ENCODE results near the gene RPN2.

The RPN2 gene

DNA sequence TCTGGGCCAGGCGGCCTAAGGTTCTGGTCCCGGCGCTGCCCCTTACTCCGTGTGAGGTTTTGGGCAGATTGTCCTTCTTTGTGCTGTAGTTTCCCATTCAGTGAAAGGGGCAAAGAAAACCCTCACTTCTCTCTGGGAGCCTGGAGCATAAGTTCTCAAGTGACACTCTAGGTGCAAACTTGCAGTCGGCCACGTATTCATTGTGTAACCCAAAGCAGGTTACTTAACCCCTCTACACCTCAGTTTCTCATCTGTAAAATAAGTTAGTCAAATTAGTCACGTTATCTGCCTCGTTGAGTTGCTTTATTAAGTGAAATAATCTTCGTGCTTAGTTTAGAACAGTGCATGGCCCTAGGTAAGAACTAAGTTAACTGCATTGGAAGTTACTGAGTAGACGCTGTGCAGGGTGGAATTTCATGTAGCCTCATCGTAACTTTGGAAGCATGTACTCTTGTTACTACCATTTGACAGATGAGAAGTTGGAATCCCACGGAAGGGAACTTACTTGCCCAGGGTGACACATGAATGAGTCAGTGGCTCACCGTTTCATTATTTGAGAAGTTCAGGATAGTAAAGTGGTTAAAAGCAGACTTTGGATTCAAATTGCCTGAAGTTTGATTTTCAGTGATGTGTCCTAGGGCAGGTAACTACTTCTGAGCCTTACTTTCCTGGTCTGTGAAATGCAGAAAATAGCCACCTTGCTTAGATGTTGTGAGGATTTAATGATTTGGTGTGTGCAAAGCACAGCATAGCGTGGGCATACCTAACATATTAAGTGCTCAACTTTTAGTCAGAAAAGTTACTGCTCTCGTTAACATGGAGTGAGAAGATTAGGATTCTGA, 774 bp downstream of the RPN2 start:
- DNase-seq (ENCODE audit: low read depth in 2 of 2, low spot score in 1 of 2): no peak

DNA sequence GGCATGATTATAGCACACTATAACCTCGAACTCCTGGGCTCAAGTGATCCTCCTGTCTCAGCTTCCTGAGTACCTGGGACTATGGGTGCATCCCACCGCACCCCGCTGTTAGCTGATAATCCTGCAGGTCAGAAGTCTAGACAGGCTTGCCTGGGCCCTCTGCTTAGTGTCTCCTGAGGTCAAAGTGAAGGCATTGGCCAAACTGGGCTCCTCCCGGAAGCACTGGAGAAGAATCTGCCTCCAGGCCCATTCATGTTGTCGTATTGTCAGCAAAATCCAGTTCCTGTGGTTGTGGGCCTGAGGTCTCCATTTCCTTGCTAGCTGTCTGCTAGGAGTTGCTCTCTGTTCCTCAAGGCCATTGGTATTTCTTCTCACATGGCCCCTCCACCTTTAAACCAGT, 6.6 kb downstream of the RPN2 start:
- no peak for DNase-seq (ENCODE audit: low read depth in 2 of 2, low spot score in 1 of 2)

DNA sequence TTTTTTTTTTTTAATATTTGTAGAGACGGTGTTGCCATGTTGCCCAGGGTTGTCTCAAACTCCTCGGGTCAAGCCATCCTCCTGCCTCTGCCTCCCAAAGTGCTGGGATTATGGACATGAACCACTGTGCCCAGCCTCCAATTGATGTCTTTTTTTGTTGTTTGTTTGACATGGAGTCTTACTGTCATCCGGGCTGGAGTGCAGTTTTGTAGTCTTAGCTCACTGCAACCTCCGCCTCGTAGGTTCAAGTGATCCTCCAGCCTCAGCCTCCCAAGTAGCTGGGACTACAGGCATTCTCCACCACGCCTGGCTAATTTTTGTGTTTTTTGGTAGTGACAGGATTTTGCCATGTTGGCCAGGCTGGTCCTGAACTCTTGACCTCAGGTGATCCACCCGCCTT, 9.7 kb downstream of the RPN2 start:
- no peak for DNase-seq (ENCODE audit: low read depth in 2 of 2, low spot score in 1 of 2)

DNA sequence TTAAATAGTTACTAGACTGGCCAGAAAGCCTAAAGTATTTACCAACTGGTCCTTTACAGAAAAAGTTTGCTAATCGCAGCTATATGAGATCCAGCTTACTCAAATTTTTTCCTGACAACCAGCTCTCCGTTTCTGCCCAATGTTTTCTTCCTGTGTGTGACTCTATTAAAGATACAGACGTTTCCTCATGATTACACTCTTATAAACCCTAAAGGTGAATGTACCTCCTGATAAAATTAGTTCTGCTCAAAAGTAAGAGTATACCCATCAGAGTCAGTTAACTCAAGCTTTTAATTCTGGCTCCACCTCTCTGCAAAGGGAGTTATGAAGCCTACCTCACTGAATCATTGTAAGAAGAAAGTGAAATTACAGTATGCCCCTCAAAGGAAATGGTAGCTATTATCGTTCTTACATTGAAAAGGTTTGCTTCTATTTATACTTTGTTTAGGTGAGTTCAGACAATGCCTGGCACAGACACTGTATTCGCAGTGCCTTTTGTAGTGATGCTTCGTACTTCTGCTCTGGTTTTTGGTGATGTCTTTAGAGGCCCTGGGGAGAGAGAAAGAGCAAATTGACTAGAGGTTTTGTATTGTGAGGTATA, 10.4 kb downstream of the RPN2 start:
- no peak for DNase-seq (ENCODE audit: low read depth in 2 of 2, low spot score in 1 of 2)

DNA sequence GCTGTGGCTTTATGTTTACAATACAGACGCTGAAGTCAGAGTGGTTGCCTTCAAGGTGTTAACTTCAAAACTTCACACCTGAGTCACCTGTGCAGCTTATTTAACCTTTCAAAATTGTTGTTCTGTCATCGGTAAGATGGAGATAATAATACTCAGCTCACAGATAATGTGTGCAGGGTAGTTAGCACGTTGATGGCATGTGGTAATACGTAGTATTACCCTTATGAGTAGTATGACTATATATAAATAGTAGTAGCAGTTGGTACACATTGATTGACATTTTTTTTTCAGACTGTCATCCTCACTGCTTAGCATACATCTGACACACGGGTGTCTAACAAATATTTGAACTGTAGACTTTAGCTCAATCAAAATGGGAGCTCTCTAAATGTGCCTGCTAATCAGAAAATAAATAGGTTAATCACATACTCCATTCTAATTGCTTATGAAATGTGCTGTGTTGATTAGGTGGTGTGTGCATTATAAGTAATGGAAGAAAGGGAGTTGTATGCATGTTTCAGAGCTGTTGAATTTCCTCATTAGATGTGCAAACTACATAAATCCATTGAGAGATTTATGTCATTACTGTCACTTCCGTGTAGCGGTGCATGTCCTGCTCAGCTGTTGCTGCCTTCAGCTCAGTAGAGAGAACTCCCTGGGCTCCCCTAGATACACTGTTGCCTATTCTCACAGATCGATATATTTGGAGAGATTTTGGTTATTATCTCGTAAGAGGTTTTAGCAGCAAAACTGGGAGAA, 11.4 kb downstream of the RPN2 start:
- DNase-seq (ENCODE audit: low read depth in 2 of 2, low spot score in 1 of 2): no peak

DNA sequence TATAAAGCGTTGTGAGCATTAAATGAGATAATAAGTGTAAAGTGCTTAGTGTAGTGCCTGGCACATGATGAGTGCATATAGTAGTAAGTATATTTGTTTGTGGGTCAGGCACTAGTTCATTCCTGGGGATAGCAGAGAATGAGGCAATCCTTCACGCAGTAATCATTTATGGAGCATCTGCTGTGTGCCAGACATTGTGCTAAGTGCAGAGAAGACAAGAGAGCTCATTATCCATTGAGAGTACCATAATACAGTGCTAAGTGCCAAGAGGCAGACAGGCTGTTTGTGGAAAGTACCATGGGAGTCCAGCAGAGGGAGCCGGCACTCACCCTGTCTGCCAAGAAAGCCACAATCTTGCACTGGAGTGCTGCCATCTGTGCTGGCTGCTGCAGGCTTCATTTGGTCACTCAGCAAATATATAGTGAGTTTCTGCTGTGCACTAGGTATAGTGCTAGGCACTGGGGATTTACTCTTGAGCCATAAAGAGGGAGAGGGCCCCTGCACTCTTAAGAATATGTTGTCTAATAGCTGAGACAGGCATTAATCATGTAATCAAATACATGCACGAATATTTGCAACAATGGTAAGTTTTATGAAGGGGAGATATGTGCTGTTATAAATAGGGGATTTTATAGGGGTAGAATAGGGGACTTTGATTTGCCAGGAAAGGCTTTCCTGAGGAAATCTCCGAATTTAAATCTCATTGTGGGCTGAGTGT, 13.2 kb downstream of the RPN2 start:
- DNase-seq (ENCODE audit: low read depth in 2 of 2, low spot score in 1 of 2): peak; percentile 36 to 47

DNA sequence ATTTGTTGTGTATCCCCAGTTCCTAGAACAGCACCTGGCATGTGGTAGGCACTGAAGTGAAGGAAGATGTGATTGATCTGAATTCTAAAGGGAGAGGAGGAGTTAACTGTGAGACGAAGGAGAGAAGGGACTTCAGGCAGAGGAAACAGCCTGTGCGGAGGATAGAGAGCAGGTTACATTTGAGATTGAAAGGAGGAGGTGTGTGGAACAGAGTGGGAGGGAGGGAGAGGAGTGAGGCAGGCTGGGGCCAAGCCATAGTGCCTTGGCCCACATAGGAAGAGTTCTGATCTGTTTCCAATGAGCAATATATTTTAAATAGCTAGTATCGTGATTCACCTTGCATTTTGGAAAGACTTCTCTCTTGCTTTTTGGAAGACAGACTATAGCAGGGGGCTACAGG, 14.1 kb downstream of the RPN2 start:
- DNase-seq (ENCODE audit: low read depth in 2 of 2, low spot score in 1 of 2): no peak

DNA sequence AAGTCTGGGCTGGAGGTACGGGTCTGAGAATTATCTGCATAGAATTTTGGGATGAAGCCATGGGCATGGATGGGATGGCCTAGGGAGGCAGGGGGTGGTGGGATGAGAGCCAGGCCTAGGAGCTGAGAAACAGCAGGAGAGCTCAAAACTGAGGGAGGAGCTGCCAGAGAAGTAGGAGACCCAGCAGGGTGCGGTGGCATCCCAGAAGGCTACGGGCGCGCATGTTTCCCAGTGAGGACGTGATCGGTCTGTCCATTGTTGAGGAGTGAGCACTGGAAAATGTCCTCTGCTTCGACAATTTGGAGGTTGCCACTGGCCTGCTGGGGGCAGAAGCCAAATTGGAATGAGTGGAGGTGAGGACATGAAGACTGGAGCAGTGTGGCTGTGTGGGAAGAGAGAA, 14.7 kb downstream of the RPN2 start:
- DNase-seq (ENCODE audit: low read depth in 2 of 2, low spot score in 1 of 2): no peak

DNA sequence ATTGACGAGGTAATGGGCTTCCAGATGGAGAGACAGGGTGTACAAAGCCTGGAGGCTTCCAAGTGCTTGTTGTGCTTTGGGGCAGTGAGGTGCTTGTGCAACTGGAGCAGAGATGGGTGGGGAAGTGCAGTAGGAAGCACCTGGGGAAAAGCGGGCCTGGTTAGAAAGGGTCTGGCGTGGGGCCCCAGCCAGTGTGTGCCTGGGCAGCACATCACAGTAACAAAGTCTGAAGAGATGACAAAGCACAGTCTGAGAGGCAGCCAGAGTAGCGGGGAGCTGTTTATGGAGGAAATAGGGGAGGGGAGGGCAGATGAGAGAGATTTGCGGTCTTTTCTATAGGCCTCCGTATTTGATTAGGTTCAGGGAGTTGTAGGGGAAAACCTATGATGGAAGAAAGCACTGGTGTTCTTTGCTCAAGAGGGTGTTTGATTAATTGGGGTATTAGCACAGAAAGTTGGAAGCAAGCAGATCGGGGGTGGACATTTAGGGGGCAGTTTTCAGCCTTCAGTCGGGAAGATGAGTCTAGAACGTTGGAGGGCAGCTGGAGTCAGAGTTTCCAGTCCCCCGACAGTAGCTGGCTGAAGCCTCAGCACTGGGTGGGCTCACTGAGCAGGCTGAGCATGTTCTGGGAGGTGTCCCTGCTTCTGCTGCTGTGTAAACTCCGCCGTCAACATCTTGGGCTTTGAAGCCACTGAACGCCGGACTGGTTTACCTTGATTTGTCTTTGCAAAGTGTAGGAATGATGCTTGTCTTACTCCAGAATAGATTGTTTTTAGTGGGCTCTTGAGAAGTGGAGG, 15.7 kb downstream of the RPN2 start:
- DNase-seq (ENCODE audit: low read depth in 2 of 2, low spot score in 1 of 2): no peak

DNA sequence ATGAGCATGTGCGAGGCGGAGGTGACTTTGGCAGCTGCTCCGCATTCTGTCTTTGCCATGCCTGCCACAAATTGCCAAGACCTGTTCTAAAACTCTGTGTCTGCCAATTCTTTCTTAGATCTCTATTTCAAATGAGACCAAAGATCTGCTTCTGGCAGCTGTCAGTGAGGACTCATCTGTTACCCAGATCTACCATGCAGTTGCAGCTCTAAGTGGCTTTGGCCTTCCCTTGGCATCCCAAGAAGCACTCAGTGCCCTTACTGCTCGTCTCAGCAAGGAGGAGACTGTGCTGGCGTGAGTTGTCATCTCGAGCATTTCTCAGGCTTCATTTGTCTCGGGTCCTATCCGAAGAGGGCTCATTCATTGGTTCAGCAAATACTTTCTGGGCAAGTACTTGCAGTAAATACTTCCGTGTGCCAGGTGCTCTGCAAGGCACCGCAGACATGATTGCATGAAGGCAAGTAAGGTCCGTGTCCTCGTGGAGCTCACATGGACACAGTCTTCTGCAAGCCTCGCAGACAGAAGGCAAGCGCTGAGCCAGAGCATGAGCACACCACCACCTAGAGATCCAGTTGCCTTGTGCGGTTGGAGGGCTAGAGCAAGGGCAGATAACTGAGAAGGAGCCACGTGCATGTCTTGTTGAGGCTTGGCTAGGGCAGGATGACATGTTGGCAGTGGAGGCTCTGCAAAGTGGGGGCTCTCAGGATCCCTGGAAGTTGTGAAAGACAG, 20.0 kb downstream of the RPN2 start:
- DNase-seq (ENCODE audit: low read depth in 2 of 2, low spot score in 1 of 2): no peak

DNA sequence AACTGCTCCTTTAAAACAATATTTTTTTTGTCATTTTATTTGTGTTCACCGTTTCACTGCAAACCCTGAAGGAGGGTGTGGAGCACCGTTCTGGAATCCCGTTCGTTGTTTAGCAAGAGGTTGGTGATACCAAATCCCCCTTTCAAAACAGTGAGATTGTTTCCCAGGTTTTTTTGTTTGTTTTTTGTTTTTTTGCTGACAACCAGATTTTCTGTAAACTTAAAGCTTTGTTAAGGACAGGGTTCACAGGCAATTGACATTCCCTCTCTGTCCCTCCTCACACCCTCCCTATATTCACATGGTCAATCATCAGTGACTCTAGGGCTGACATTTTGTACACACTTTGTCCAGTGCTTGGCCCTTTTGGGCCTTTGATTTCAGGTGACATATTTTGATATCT, 21.2 kb downstream of the RPN2 start:
- no peak for DNase-seq (ENCODE audit: low read depth in 2 of 2, low spot score in 1 of 2)

DNA sequence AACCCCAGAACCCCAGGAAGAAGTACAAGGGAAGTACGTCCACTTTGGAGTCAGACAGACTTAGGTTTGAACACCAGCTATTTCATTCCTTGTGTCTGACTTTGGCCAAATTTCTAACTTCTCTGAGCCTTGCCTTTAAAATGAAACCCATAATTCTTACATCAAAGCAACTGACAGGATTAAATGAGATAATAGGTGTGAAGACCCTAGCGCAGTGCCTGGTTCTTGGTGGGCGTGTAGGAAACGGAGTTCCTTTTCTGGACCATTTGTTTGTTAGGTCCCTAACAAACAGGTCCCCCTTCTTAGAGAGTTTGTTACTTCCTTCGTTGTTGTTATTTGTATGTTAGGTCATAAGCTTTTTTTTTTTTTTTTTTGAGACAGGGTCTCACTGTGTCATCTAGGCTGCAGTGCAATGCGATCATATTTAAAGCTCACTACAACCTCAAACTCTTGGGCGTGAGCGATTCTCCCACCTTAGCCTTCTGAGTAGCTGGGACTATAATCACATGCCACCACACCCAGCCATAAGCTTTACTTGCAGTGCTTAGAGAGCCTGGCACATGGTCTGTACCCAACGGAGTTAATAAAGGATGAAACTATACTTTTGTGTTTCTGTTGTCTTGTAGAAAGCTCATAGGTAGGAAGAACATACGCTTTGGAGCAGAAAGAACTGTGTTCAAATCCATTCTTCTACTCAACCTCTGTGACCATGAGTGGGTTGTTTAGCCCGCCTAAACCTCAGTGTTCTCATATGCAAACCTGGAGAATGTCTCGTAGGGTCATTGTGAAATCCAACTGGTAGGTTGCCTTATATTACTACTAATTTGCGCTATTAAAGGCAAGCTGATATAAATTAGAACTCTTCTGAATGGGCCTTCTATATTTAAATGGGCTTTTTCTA, 22.0 kb downstream of the RPN2 start:
- DNase-seq (ENCODE audit: low read depth in 2 of 2, low spot score in 1 of 2): no peak

DNA sequence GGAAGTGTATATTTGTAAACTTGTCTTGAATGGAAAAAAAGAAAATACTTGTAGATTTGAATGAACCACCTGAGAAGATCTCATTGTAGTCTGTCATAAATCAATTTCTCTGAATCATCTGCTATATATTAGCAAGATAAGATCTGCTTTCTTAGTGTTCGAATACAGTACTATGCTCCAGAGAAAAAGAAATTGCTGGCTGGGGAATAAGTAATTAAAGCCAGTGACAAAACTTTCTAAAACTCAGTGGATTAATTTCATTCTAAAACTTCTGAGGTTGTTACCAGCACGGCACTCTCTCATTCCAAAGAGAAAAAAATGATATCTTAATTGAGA, 22.7 kb downstream of the RPN2 start:
- DNase-seq (ENCODE audit: low read depth in 2 of 2, low spot score in 1 of 2): no peak

DNA sequence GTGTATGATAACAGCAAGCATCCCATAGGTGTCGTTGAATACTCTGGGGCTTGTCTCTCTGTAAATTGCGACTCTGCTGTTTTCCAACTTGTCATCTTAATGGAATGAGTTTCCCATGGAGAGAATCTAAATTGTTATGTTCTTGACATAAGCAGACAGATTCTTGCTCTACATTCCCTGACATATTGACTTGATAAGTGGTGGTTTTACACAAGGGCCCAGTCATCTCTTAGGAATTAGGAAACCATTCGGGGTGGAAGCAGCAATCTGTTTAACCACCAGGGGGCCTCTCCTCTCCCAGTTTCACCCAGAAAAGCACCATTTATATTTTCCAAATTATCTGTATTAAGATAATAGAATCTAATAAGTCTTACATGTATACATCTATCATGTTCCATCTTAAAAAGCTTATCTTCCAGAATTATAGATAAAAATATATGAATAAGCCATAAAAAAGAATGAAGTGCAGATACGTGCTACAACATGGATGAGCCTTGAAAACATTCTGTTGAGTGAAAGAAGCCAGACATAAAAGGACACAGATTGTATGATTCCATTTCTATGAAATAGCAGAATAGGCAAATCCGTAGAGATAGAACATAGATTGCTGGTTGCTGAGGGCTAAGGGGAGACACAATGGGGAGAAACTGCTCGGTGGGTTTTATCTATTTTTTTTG, 23.3 kb downstream of the RPN2 start:
- no peak for DNase-seq (ENCODE audit: low read depth in 2 of 2, low spot score in 1 of 2)

DNA sequence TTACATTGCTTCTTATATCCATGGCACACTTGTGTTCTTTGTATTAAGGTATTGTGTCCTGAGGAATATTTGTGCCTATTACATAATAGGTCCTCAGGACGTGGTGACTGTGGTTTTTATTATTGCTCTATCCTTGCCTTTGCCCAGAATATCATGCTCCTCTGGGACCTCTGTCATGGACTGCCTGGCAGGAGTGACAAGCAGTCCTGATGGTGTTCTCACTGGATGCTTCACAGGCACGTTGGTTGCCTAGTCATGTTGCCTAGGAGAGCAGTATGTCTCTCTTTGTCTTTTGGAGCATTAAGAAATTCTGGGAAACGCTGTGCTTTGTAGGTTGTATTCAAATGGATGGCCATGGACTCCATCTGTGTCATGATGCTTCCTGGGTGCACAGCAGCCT, 24.9 kb downstream of the RPN2 start:
- no peak for DNase-seq (ENCODE audit: low read depth in 2 of 2, low spot score in 1 of 2)

DNA sequence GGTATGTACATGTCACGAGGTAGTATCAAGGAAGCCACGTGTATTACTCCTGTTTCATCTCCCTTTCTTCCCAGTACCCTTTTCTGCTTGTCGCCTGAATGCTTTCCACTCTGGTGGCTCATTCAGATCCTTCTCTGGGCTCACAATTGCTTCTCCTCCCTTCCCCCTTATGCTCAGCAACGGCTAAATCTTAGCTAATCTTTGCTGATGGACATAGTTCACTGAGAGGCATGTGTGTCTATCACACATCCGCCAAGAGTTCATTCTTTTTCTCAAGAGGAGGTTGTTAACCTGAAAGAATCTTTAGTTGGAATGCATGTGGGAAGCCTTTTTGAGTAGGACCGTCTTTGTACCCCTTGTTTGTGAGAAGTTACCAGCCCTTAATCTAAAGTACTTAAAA, 26.0 kb downstream of the RPN2 start:
- no peak for DNase-seq (ENCODE audit: low read depth in 2 of 2, low spot score in 1 of 2)

DNA sequence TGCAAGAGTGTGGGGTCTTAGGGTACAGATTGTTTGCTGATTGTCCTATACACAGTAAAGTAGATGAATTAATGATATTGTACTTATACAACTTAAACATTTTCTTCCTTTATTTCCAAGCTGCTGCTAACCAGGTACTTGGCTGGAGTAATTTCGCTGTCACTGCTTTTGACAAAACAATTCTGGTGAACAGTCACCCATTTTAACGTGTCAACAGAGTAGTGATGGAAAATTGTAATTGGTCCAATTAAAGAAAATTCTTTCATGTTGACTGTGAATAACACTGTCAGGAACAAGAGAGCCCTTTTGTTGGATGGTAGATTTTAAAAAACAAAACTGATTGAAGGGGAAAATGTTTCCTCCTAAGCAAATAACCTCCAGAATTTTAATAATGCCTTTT, 26.7 kb downstream of the RPN2 start:
- no peak for DNase-seq (ENCODE audit: low read depth in 2 of 2, low spot score in 1 of 2)

DNA sequence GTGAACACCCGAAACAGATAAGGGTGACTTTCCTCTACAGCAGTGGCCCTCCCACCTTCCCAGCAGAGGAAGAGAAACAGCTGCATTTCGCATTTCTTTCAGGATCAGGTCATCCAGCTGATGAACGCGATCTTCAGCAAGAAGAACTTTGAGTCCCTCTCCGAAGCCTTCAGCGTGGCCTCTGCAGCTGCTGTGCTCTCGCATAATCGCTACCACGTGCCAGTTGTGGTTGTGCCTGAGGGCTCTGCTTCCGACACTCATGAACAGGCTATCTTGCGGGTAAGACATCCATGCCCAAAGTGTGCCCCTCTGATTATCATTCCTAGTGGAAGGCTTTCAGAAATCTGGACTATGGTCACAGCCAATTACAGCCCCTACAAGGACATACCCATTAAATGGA, 28.0 kb downstream of the RPN2 start:
- no peak for DNase-seq (ENCODE audit: low read depth in 2 of 2, low spot score in 1 of 2)

DNA sequence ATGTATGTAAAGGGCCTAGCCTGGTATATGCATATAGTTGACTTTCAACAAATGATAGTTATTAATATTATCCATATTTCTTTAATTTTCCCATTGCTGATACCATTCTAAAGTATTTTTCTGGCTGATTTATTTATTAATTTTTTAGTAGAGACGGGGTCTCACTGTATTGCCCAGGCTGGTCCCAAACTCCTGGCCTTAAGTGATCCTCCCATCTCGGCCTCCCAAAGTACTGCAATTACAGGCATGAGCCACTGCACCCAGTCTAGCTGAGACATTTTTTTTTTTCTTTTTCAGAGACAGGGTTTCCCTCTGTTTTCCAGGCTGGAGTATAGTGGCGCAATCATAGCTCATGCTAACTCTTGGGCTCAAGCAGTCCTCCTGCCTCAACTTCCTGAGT, 30.1 kb downstream of the RPN2 start:
- no peak for DNase-seq (ENCODE audit: low read depth in 2 of 2, low spot score in 1 of 2)

Data from stimulated activated CD8-positive, alpha-beta memory T cell treated with anti-CD3 and anti-CD28 coated beads, Interleukin-4, amount 100 ng/mL, for 1 hour (primary cell).